COLO668 (cell line): ENCODE data around the gene CCDC137.

ENCODE experiments used
- DNase-seq: peaks from one replicate; lab custom pipeline; 2025; ENCODE audit not compliant: unreplicated experiment; lab: John Stamatoyannopoulos, UW

CCDC137 gene

GRCh38 chr17:81700353-81701287, 34.1 kb downstream of the CCDC137 start:
- DNase-seq, result no peak

- DNase-seq, result peak; percentile 15
Observed at GRCh38 chr17:81701288-81702071, 34.9 kb downstream of the CCDC137 start.

- peak; percentile 94 for DNase-seq
Observed at GRCh38 chr17:81702934-81703746, 36.6 kb downstream of the CCDC137 start, which contains the start of gene MRPL12. MRPL12 (plus strand) TSS chr17:81703367; CDS start chr17:81703502, 135 bp downstream.

- DNase-seq, result no peak
Observed at GRCh38 chr17:81703747-81704654, 37.5 kb downstream of the CCDC137 start.

- DNase-seq, result no peak
Observed at GRCh38 chr17:81705518-81706231, 39.1 kb downstream of the CCDC137 start.

GRCh38 chr17:81706232-81706611, 39.7 kb downstream of the CCDC137 start:
- no peak for DNase-seq

GRCh38 chr17:81706757-81707624, 40.5 kb downstream of the CCDC137 start:
- DNase-seq, result no peak

- no peak for DNase-seq
Observed at GRCh38 chr17:81707725-81708646, 41.4 kb downstream of the CCDC137 start.

GRCh38 chr17:81708739-81709185, 42.2 kb downstream of the CCDC137 start:
- no peak for DNase-seq

GRCh38 chr17:81710514-81711308, 44.2 kb downstream of the CCDC137 start:
- peak; percentile 57 for DNase-seq

GRCh38 chr17:81711814-81712467, 45.4 kb downstream of the CCDC137 start, which contains the start of gene SLC25A10:
SLC25A10 (plus strand) TSS chr17:81712284; CDS start chr17:81712427, 143 bp downstream.
- peak; percentile 94 for DNase-seq

GRCh38 chr17:81712468-81713003, 46.0 kb downstream of the CCDC137 start:
- DNase-seq, result peak; percentile 69

GRCh38 chr17:81713004-81713555, 46.5 kb downstream of the CCDC137 start:
- no peak for DNase-seq

GRCh38 chr17:81713556-81714411, 47.2 kb downstream of the CCDC137 start:
- DNase-seq, result peak; percentile 38
